ENCODE data around the gene PNMA6A.
"Not testable (repeated sequence)": the region's sequence is repeated elsewhere in the genome, so short reads cannot be mapped to it uniquely, and the experiment has no call there.

- not testable (repeated sequence) for TF ChIP-seq POLR2A, CTCF (IDR thresholded peaks at IDR 0.05)
Measured at GRCh38 chrX:153104959-153105358, 32.7 kb downstream of the PNMA6A start.
